ENCODE results near the gene SIX6.
"Not testable (repeated sequence)": the region's sequence is repeated elsewhere in the genome, so short reads cannot be mapped to it uniquely, and the experiment has no call there.

SIX6 gene
- 0 to 0.12 (median 0) reads per million in 9 experiments for total RNA-seq

DNA sequence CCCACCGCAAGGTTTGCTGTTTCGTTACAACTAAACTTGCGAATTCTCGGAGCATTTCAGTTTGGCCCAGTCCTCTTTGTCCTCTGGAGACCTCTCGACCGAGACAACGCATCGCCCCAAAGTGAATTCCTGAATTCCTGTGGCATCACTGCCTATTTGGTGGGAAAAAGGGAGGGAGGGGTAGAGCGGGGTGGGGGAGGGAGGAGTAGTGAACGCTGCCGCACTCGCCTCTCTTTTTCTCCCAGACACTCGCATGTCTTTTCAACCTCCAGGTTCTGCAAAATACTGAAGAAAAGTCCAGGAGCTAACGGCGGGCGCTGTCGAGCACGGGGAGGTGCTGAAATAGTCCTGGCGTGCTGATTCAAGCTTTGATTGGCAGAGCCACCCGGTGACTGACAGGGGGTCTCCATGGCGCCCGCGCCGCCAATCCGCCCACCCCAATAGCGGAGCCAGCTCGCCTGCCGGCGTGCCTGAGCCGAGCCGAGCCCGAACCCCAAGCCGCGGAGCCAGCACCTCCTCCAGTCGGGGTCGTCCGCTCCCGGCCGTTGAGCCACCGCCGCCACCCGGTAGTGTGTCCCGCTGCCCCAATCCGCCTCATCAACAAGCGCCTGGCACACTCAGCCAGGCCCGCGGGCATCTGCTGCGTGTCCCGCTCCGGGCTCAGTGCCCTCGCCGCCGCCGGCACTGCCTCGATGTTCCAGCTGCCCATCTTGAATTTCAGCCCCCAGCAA is at the start of gene SIX6:
TSS of gene SIX6 (plus strand) at position 440 of the 731 bp plus-strand sequence. CDS start at position 693, 253 bp downstream.
- no peaks in the 10 kb centered on the region for H3K9me3 Mint-ChIP-seq
- H3K27me3 Mint-ChIP-seq = peaks cover 70 to 90% of the 10 kb centered on the region in 2 donors
- peaks cover 3 to 9% of the 10 kb centered on the region in 2 donors for H3K4me1 Mint-ChIP-seq (ENCODE audit: low read depth in 2 of 2)
- peak within 1 kb of the TSS in 1 of 2 donors; percentile 55 for H3K4me3 Mint-ChIP-seq
- no peak for ATAC-seq (replicated peaks)
- no peak for DNase-seq
- H3K27ac Mint-ChIP-seq = no peak within 1 kb of the TSS
- H3K36me3 Mint-ChIP-seq (ENCODE audit: insufficient read depth) = no peaks in the 10 kb centered on the region

DNA sequence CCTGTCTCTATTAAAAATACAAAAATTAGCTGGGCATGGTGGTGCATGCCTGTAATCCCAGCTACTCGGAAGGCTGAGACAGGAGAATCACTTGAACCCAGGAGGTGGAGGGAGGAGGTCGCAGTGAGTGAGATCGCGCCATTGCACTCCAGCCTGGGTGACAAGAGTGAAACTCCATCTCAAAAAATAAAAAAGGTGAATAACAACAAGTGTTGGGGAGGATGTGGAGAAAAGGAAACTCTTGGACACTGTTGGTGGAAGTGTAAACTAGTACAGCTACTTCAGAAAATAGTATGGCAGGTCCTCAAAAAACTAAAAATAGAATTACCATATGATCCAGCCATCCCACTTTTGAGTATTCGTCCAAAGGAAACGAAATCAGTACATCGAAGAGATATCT is 28.7 kb upstream of the SIX6 start:
- not testable (repeated sequence) for H3K27ac Mint-ChIP-seq; ATAC-seq (replicated peaks); H3K4me3 Mint-ChIP-seq; H3K36me3 Mint-ChIP-seq (ENCODE audit: insufficient read depth); H3K4me1 Mint-ChIP-seq (ENCODE audit: low read depth in 2 of 2); DNase-seq; H3K9me3 Mint-ChIP-seq
- H3K27me3 Mint-ChIP-seq = peaks cover 6 to 15% of the 10 kb centered on the region in 2 donors

DNA sequence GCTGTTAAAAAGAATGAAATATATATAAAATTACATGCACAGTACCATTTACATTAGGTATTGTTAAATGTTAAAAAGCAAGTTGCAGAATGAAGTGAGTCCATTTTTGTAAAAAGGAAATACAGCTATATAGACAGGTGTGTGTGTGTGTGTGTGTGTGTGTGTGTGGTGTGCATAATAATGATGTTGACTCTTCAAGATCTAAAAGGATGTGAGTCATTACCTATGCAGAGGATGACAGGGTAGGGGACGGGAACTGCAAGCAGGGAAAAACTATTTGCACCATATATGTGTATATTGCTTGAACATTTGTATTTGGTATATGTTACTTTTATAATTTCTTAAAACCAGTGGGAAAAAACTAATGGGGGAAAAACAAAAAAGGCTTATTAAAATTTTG is 26.2 kb upstream of the SIX6 start:
- ATAC-seq (replicated peaks) = no peak
- H3K4me1 Mint-ChIP-seq (ENCODE audit: low read depth in 2 of 2) = no peaks in the 10 kb centered on the region
- no peak overlapping the region for H3K27ac Mint-ChIP-seq
- H3K36me3 Mint-ChIP-seq (ENCODE audit: insufficient read depth) = no peaks in the 10 kb centered on the region
- H3K27me3 Mint-ChIP-seq = peaks cover 0 to 9% of the 10 kb centered on the region in 2 donors
- DNase-seq = no peak
- no peaks in the 10 kb centered on the region for H3K9me3 Mint-ChIP-seq
- no peak overlapping the region for H3K4me3 Mint-ChIP-seq

DNA sequence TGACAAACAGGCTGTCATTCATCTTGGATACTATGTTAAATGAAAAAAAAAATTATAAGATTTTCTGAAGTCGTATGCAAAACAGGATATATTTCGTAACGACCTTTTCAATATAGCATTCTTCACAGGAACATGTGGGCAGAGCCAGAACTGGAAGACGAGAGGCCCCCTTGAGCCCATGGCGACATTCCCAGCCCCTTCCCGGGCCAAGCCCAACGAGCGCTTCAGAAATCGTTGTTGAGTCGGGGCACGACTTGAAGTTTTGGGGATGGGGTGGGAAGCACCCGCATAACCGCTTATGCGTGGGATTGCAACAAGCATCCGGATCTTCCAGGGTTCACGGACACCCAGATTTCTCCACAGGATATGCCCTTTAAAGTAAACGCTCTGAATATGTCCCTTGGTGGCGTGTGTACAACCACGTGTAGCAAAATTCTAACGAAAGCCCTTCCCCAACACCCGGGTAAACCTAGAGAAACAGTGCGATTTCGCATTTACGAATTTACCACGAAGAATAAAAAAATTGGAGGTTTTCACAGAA is 23.8 kb upstream of the SIX6 start:
- Mint-ChIP-seq H3K9me3 (no peaks in the 10 kb centered on the region), H3K4me1 (ENCODE audit: low read depth in 2 of 2) (no peaks in the 10 kb centered on the region), H3K27ac (no peak overlapping the region), H3K36me3 (ENCODE audit: insufficient read depth) (no peaks in the 10 kb centered on the region), H3K4me3 (no peak overlapping the region), H3K27me3 (peaks cover 0 to 9% of the 10 kb centered on the region in 2 donors)
- ATAC-seq (replicated peaks) = no peak
- no peak for DNase-seq

DNA sequence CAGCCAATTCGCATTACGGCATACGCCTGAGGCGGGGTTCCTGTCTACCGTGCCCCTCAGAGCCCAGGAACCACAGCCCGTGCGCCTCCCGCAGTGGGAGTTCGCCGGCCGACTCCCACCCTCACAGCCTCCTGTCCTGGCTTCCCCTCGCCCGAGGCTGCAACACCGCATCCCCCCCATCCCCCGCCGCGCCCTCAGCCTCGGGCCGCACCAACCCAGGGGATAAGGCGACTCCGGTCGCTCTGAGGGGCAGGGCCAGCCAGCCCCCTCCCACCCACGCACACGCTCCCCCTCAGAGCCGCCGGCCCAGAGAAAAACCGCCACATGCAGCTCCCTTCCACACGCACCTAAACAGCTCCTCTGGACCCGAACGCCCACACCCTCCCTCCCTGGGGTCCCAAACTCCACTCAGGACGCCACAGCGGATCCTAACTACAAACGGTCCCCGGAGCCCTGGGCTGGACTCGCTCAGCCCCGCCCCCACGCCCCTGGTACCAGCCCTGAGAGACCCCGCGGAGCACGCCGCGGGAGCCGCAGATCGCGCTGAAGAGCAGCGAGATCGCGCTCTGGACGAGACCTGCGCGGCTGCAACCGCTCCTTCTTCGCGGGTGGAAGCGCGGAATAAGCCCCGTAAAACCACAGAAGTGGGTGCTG is 23.2 kb upstream of the SIX6 start, which contains the start of gene C14orf39:
TSS of gene C14orf39 (minus strand) at position 466 of the 654 bp plus-strand sequence. CDS start 985 bp downstream, outside the sequence.
- ATAC-seq (replicated peaks) (no peak), DNase-seq (no peak)
- Mint-ChIP-seq H3K36me3 (ENCODE audit: insufficient read depth) (no peaks in the 10 kb centered on the region), H3K9me3 (no peaks in the 10 kb centered on the region), H3K4me1 (ENCODE audit: low read depth in 2 of 2) (no peaks in the 10 kb centered on the region), H3K27me3 (peaks cover 0 to 9% of the 10 kb centered on the region in 2 donors), H3K27ac (no peak within 1 kb of the TSS), H3K4me3 (no peak within 1 kb of the TSS)

DNA sequence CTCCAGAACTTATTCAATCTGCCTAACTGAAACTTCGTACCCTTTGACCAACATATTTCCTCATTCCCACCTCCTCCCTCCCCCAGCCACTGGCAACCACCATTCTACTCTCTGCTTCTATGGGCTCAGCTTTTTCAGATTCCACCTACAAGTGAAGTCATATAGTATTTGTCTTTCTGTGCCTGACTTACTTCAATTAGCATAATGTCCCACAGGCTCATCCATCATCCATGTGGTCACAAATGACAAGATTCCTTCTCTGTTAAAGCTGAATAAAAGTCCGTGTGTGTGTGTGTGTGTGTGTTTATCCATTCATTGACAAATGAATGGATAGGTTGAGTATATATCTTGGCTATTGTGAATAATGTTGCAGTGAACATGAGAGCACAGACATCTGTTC is 21.7 kb upstream of the SIX6 start:
- H3K36me3 Mint-ChIP-seq (ENCODE audit: insufficient read depth) = no peaks in the 10 kb centered on the region
- H3K4me1 Mint-ChIP-seq (ENCODE audit: low read depth in 2 of 2) = no peaks in the 10 kb centered on the region

DNA sequence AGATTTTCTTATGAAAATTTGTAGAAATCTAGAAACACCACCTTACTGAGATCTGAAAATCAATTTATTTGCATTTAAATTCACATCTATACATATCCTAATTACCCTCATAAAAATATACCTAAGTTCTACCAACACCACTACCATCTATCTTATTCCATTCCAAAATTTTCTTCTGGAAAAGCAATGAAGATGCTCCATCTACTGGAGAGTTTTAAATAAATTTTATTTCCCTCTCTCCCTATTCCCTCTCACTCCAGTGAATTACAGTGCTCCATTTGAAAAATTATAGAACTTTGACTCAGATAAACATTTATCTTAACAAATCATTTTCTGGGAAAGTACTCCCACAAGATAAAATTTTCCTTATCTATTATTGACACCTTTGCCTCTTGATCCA is 20.8 kb upstream of the SIX6 start:
- Mint-ChIP-seq H3K4me1 (ENCODE audit: low read depth in 2 of 2) (no peaks in the 10 kb centered on the region), H3K36me3 (ENCODE audit: insufficient read depth) (no peaks in the 10 kb centered on the region), H3K9me3 (peaks cover 0 to 4% of the 10 kb centered on the region in 2 donors), H3K27ac (no peak overlapping the region), H3K27me3 (peaks cover 0 to 8% of the 10 kb centered on the region in 2 donors), H3K4me3 (no peak overlapping the region)
- DNase-seq (no peak), ATAC-seq (replicated peaks) (no peak)

More for the DNA sequence above, 21.7 kb upstream of the SIX6 start:
- DNase-seq = no peak
- peaks cover 3 to 8% of the 10 kb centered on the region in 2 donors for H3K27me3 Mint-ChIP-seq
- H3K27ac Mint-ChIP-seq = no peak overlapping the region
- peaks cover 0 to 4% of the 10 kb centered on the region in 2 donors for H3K9me3 Mint-ChIP-seq
- no peak for ATAC-seq (replicated peaks)
- H3K4me3 Mint-ChIP-seq = no peak overlapping the region

DNA sequence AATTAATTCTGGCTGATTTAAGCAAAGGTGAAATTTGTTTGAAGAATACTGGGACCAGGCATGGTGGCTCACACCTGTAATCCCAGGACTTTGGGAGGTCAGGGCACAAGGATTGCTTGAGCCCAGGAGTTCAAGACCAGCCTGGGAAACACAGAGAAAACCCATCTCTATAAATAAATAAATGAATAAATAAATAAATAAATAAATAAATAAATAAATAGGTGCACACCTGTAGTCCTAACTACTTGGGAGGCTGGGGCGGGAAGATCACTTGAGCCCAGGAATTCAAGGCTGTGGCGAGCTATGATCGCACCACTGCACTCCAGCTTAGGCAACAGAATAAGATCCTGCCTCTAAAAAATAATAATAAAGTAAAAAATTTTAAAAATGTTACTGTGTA is 18.7 kb upstream of the SIX6 start:
- H3K4me3 Mint-ChIP-seq = no peak overlapping the region
- no peaks in the 10 kb centered on the region for H3K4me1 Mint-ChIP-seq (ENCODE audit: low read depth in 2 of 2)
- no peak for DNase-seq
- no peaks in the 10 kb centered on the region for H3K36me3 Mint-ChIP-seq (ENCODE audit: insufficient read depth)
- H3K27me3 Mint-ChIP-seq = peaks cover 5 to 8% of the 10 kb centered on the region in 2 donors
- H3K27ac Mint-ChIP-seq = no peak overlapping the region
- ATAC-seq (replicated peaks) = no peak
- H3K9me3 Mint-ChIP-seq = peaks cover 0 to 4% of the 10 kb centered on the region in 2 donors

DNA sequence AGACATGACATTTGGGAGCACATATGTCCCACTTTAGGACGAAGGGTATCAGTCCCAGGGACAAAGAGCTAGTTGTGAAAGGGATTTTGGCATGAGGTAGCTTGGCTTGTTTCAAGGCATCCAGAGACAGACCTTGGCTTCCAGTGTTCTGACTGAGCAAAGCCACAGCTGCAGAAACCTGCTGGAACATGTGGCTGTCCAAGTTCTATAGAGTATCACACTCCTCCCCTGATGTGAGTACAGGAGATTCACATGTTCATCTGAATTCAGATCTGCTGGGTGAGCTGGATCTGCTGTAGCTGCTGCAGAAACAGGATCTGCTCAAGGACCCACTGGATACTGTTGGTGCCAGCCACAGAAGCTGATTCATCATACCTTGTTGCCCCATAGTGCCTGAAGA is 13.0 kb upstream of the SIX6 start:
- no peak overlapping the region for H3K27ac Mint-ChIP-seq
- DNase-seq (no peak), ATAC-seq (replicated peaks) (no peak)
- peaks cover 0 to 4% of the 10 kb centered on the region in 2 donors for H3K9me3 Mint-ChIP-seq
- H3K4me1 Mint-ChIP-seq (ENCODE audit: low read depth in 2 of 2) = no peaks in the 10 kb centered on the region
- no peak overlapping the region for H3K4me3 Mint-ChIP-seq
- no peaks in the 10 kb centered on the region for H3K36me3 Mint-ChIP-seq (ENCODE audit: insufficient read depth)
- H3K27me3 Mint-ChIP-seq = peaks cover 15 to 22% of the 10 kb centered on the region in 2 donors

DNA sequence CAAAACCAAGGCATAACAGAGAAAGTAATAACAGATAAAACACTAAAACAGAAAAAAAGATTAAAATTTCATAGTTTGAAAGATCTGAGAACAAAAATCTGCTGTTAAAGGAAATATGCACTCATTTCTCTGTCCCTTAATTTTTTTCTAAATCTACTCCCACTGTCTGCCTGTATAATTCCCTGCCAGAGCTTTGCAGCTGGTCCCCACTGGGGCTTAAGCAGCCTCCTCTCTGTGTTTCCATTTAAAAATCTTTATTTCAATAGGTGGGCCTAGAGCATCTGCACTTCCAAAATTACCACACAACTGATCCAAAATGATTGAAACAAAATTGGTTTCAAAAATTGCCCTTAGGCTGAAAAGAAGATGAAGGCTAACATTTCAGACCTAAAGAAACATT is 6.4 kb upstream of the SIX6 start:
- H3K27me3 Mint-ChIP-seq = peaks cover 47 to 64% of the 10 kb centered on the region in 2 donors
- H3K9me3 Mint-ChIP-seq = no peaks in the 10 kb centered on the region
- no peaks in the 10 kb centered on the region for H3K4me1 Mint-ChIP-seq (ENCODE audit: low read depth in 2 of 2)
- DNase-seq = no peak
- H3K27ac Mint-ChIP-seq = no peak overlapping the region
- no peak overlapping the region for H3K4me3 Mint-ChIP-seq
- H3K36me3 Mint-ChIP-seq (ENCODE audit: insufficient read depth) = no peaks in the 10 kb centered on the region
- no peak for ATAC-seq (replicated peaks)

DNA sequence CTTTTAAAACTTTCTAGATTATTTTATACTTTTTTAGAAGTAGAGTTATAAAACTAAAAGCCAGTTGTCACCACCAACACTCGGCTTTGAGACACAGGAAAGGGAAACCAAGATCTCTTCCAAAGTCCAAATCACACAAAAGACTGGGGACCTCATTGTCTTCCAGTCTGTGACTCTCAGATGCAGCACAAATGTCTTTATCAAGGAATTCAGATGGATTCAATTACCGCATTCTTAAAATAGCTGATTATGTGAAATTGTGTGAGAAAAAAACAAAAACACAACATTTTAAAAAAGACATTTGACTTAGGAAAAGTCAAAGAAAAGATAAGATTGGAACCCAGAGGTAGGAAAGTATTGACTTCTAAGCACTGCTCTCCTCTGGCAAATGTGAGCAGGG is 3.5 kb upstream of the SIX6 start:
- no peak overlapping the region for H3K4me3 Mint-ChIP-seq
- no peaks in the 10 kb centered on the region for H3K36me3 Mint-ChIP-seq (ENCODE audit: insufficient read depth)
- DNase-seq (no peak), ATAC-seq (replicated peaks) (no peak)
- H3K9me3 Mint-ChIP-seq = no peaks in the 10 kb centered on the region
- peaks cover 74 to 76% of the 10 kb centered on the region in 2 donors for H3K27me3 Mint-ChIP-seq
- H3K4me1 Mint-ChIP-seq (ENCODE audit: low read depth in 2 of 2) = peaks cover 3% of the 10 kb centered on the region in 2 donors
- H3K27ac Mint-ChIP-seq = no peak overlapping the region

DNA sequence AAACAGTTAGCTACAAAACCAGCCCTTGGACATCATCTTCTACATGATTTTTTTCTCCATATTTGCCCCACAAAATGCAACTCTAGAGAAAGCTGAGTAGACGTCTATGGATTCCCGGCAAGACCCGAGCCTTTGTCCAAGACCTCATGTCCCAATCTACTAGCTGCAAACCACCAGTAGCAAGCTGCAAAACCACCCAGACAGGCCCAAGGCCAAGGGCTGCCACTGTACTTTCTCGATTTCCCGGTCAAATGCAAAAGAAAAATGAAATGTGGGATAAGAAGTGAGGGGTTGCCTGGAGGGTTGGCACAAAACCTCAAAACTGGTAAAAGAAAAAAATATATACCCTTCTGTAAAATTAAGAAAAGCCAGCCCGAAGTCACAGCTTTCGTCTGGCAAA is 2.9 kb upstream of the SIX6 start:
- Mint-ChIP-seq H3K27ac (no peak overlapping the region), H3K9me3 (no peaks in the 10 kb centered on the region), H3K4me3 (no peak overlapping the region), H3K4me1 (ENCODE audit: low read depth in 2 of 2) (peaks cover 3 to 7% of the 10 kb centered on the region in 2 donors), H3K27me3 (peaks cover 74 to 76% of the 10 kb centered on the region in 2 donors), H3K36me3 (ENCODE audit: insufficient read depth) (no peaks in the 10 kb centered on the region)
- DNase-seq (no peak), ATAC-seq (replicated peaks) (no peak)

DNA sequence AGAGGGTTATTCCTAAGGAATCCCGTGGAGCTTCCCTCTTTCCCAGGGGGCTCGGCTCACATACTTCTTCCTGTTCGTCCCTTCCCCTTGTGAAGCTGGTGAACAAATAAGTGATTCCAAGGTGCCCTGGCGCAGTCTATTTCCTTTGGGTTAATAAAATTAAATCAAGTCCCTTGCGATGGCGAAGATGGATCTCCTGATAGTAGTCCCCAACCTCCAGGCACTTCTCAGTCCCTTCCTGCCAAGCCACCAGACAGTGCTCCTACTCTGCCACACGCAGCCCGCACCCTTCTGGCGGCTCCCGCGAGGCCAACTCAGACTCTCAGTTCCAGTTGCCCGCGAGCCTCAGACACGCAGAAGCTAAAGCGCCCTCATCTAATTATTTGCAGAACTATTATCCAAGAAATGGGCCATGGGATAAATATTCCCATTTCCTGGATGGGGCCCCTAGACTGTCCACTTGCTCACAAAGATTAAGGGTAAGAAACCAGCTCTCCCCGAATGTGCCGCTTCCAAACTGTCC is 2.4 kb upstream of the SIX6 start:
- no peak overlapping the region for H3K27ac Mint-ChIP-seq
- no peak overlapping the region for H3K4me3 Mint-ChIP-seq
- H3K4me1 Mint-ChIP-seq (ENCODE audit: low read depth in 2 of 2) = peaks cover 3 to 9% of the 10 kb centered on the region in 2 donors
- no peaks in the 10 kb centered on the region for H3K9me3 Mint-ChIP-seq
- peaks cover 74 to 76% of the 10 kb centered on the region in 2 donors for H3K27me3 Mint-ChIP-seq
- no peaks in the 10 kb centered on the region for H3K36me3 Mint-ChIP-seq (ENCODE audit: insufficient read depth)
- ATAC-seq (replicated peaks) = no peak
- DNase-seq = no peak

All from effector memory CD8-positive, alpha-beta T cell (primary cell).